HepG2 (cell line): Measurements from ENCODE around the gene FITM1. TPM values are rescaled to one million over a fixed set of nuclear protein-coding genes. Genes with fewer than 3 reads are reported as not detected.
A peak's percentile ranks its signal among the peaks of the same experiment; 100 is the strongest.

ENCODE experiments used
- CBX2 ChIP-seq, 2 experiments: fragments of 200-600 bp in 1 of 2; sonication (generic); formaldehyde crosslinking in 1 of 2; IDR thresholded peaks; 2 replicates each; pipeline versions ENCODE4 v1.7.0 to v1.8.1; 2018 to 2022; ENCODE audit warnings: low read depth in 2 of 2, low read length in 1 of 2, mild to moderate bottlenecking in 1 of 2, missing genetic modification reagents in 1 of 2
- GFI1 ChIP-seq: sonication (generic); formaldehyde crosslinking; IDR thresholded peaks from 2 replicates; pipeline ENCODE4 v1.5.0; 2020; ENCODE audit warnings: missing genetic modification reagents, mild to moderate bottlenecking, borderline replicate concordance
- KDM2A ChIP-seq: sonication (generic); formaldehyde crosslinking; IDR thresholded peaks from 2 replicates; pipeline ENCODE4 v1.4.0; 2020; ENCODE audit warnings: low read depth, missing genetic modification reagents, borderline replicate concordance
- MED1 ChIP-seq: sonication (generic); formaldehyde crosslinking; IDR thresholded peaks from 2 replicates; pipeline ENCODE4 v1.4.0; 2020; ENCODE audit warnings: missing genetic modification reagents
- PAWR ChIP-seq: sonication (generic); formaldehyde crosslinking; IDR thresholded peaks from 2 replicates; pipeline ENCODE4 v1.4.0; 2020; ENCODE audit warnings: missing genetic modification reagents, mild to moderate bottlenecking, borderline replicate concordance
- SP4 ChIP-seq: sonication (generic); formaldehyde crosslinking; IDR thresholded peaks from 2 replicates; pipeline ENCODE4 v1.8.1; 2023; ENCODE audit warnings: mild to moderate bottlenecking, missing genetic modification reagents
- THAP11 ChIP-seq: IDR thresholded peaks from 2 replicates; pipeline ENCODE4 v1.6.1; 2016; ENCODE audit warnings: missing biosample characterization, missing genetic modification reagents
- ZFP41 ChIP-seq: sonication (generic); formaldehyde crosslinking; IDR thresholded peaks from 2 replicates; pipeline ENCODE4 v1.4.0; 2020; ENCODE audit warnings: mild to moderate bottlenecking, missing genetic modification reagents, borderline replicate concordance
- polyA plus RNA-seq, 8 experiments: library from polyadenylated mRNA; depleted of rRNA in 3 of 8; stranded (reverse) in 7 of 8; unstranded in 1 of 8; fragments of >200 nt; fragmentation: Illumina TruSeq in 4 of 8; extraction: Trizol in 4 of 8; gene quantifications; 2 replicates each; pipeline versions ENCODE4 v1.2.1 to v1.2.3, GENCODE V29; 2011 to 2016; ENCODE audit warnings: low read depth in 4 of 8, missing spikeins in 1 of 8, mixed read lengths in 1 of 8; ENCODE audit not compliant: insufficient read depth in 1 of 8
- total RNA-seq, 5 experiments: library from RNA; depleted of rRNA; stranded (reverse); fragments of >200 nt; fragmentation: Illumina TruSeq; extraction: Trizol; gene quantifications; 2 replicates each; pipeline ENCODE4 v1.2.3, GENCODE V29; 2016; ENCODE audit warnings: low read depth in 1 of 5
- TF ChIP-seq, protein P1 (sequence below): sonication (generic); formaldehyde crosslinking; IDR thresholded peaks from 2 replicates; pipeline ENCODE4 v1.4.0; 2020; ENCODE audit warnings: missing genetic modification reagents
- TF ChIP-seq, protein P2 (sequence below): sonication (generic); formaldehyde crosslinking; IDR thresholded peaks from 2 replicates; pipeline ENCODE4 v1.5.1; 2020; ENCODE audit warnings: mild to moderate bottlenecking, missing genetic modification reagents, borderline replicate concordance
- TF ChIP-seq, protein P3 (sequence below): sonication (generic); formaldehyde crosslinking; IDR thresholded peaks from 2 replicates; pipeline ENCODE4 v1.5.0; 2020; ENCODE audit warnings: missing genetic modification reagents
- TF ChIP-seq, protein P4 (sequence below): sonication (generic); formaldehyde crosslinking; IDR thresholded peaks from 2 replicates; pipeline ENCODE4 v1.4.0; 2020; ENCODE audit warnings: missing genetic modification reagents, borderline replicate concordance

Gene FITM1
- total and polyA plus RNA-seq, 2 of the 13 experiments (the other 11 are each of a cell fraction or from before 2014, with no cell fraction given): 2.7 to 5.8 TPM

DNA sequence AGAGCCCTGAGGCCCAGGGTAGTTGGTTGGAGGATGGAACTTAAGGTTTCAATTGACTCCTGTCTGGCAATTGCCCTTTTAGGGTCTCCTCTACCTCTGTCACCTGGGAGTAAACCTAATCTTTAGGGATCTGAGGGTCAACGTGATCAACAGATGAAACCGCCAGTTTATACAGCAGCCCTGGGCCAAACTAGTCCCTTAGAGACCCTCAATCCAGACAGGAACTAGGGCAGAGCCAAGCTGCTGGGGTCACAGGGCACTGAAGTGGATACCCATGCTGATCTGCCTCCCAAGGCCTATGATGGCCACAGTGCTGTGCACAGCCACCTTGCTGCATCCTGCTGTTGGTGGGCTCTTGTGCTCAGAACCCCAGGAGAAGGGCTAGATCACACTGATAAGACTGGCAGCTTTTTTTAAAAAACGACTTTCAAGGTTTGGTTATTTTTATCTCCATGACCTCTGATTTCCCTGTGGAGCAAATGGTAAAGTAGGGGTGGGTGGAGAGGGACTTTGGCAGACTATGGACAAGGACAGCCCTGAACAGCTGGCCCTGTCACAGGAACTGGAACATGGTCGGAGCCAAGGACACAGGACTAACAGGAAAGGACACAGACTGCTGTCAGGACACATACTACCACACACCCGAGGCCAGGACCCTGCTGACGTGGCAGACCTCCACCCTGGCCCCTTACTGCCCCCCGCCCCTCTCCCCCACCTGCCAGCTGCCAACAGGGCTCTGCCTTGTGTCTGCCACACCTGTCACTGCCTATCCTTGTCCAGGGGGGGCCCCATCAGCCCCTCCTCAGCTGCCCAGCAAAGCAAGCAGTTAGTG, 474 bp downstream of the FITM1 start (continued):
- TF ChIP-seq ZFP41 (CRISPR knock-in tag) (no peak; the same call in 1 of the 2 replicates), PAWR (CRISPR knock-in tag) (no peak), CBX2 (IDR thresholded peaks at IDR 0.05; ENCODE audit: low read depth, low read length) (no peak), CBX2 (CRISPR knock-in tag; IDR thresholded peaks at IDR 0.05; ENCODE audit: low read depth) (peak; percentile 58; the same call in 1 of the 2 replicates), GFI1 (CRISPR knock-in tag) (no peak), THAP11 (CRISPR knock-in tag) (peak; percentile 29; the same call in 1 of the 2 replicates), MED1 (CRISPR knock-in tag) (peak; percentile 85), KDM2A (CRISPR knock-in tag) (peak; percentile 53; the same call in 1 of the 2 replicates), SP4 (CRISPR knock-in tag) (peak; percentile 52)
- TF ChIP-seq, protein P1, sequence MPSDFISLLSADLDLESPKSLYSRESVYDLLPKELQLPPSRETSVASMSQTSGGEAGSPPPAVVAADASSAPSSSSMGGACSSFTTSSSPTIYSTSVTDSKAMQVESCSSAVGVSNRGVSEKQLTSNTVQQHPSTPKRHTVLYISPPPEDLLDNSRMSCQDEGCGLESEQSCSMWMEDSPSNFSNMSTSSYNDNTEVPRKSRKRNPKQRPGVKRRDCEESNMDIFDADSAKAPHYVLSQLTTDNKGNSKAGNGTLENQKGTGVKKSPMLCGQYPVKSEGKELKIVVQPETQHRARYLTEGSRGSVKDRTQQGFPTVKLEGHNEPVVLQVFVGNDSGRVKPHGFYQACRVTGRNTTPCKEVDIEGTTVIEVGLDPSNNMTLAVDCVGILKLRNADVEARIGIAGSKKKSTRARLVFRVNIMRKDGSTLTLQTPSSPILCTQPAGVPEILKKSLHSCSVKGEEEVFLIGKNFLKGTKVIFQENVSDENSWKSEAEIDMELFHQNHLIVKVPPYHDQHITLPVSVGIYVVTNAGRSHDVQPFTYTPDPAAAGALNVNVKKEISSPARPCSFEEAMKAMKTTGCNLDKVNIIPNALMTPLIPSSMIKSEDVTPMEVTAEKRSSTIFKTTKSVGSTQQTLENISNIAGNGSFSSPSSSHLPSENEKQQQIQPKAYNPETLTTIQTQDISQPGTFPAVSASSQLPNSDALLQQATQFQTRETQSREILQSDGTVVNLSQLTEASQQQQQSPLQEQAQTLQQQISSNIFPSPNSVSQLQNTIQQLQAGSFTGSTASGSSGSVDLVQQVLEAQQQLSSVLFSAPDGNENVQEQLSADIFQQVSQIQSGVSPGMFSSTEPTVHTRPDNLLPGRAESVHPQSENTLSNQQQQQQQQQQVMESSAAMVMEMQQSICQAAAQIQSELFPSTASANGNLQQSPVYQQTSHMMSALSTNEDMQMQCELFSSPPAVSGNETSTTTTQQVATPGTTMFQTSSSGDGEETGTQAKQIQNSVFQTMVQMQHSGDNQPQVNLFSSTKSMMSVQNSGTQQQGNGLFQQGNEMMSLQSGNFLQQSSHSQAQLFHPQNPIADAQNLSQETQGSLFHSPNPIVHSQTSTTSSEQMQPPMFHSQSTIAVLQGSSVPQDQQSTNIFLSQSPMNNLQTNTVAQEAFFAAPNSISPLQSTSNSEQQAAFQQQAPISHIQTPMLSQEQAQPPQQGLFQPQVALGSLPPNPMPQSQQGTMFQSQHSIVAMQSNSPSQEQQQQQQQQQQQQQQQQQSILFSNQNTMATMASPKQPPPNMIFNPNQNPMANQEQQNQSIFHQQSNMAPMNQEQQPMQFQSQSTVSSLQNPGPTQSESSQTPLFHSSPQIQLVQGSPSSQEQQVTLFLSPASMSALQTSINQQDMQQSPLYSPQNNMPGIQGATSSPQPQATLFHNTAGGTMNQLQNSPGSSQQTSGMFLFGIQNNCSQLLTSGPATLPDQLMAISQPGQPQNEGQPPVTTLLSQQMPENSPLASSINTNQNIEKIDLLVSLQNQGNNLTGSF (CRISPR knock-in tag): no peak
- TF ChIP-seq, protein P2, sequence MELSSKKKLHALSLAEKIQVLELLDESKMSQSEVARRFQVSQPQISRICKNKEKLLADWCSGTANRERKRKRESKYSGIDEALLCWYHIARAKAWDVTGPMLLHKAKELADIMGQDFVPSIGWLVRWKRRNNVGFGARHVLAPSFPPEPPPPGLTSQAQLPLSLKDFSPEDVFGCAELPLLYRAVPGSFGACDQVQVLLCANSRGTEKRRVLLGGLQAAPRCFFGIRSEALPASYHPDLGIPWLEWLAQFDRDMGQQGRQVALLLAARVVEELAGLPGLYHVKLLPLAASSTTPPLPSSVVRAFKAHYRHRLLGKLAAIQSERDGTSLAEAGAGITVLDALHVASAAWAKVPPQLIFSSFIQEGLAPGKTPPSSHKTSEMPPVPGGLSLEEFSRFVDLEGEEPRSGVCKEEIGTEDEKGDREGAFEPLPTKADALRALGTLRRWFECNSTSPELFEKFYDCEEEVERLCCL (CRISPR knock-in tag): no peak
- TF ChIP-seq, protein P3, sequence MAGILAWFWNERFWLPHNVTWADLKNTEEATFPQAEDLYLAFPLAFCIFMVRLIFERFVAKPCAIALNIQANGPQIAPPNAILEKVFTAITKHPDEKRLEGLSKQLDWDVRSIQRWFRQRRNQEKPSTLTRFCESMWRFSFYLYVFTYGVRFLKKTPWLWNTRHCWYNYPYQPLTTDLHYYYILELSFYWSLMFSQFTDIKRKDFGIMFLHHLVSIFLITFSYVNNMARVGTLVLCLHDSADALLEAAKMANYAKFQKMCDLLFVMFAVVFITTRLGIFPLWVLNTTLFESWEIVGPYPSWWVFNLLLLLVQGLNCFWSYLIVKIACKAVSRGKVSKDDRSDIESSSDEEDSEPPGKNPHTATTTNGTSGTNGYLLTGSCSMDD (CRISPR knock-in tag): no peak
- TF ChIP-seq, protein P4, sequence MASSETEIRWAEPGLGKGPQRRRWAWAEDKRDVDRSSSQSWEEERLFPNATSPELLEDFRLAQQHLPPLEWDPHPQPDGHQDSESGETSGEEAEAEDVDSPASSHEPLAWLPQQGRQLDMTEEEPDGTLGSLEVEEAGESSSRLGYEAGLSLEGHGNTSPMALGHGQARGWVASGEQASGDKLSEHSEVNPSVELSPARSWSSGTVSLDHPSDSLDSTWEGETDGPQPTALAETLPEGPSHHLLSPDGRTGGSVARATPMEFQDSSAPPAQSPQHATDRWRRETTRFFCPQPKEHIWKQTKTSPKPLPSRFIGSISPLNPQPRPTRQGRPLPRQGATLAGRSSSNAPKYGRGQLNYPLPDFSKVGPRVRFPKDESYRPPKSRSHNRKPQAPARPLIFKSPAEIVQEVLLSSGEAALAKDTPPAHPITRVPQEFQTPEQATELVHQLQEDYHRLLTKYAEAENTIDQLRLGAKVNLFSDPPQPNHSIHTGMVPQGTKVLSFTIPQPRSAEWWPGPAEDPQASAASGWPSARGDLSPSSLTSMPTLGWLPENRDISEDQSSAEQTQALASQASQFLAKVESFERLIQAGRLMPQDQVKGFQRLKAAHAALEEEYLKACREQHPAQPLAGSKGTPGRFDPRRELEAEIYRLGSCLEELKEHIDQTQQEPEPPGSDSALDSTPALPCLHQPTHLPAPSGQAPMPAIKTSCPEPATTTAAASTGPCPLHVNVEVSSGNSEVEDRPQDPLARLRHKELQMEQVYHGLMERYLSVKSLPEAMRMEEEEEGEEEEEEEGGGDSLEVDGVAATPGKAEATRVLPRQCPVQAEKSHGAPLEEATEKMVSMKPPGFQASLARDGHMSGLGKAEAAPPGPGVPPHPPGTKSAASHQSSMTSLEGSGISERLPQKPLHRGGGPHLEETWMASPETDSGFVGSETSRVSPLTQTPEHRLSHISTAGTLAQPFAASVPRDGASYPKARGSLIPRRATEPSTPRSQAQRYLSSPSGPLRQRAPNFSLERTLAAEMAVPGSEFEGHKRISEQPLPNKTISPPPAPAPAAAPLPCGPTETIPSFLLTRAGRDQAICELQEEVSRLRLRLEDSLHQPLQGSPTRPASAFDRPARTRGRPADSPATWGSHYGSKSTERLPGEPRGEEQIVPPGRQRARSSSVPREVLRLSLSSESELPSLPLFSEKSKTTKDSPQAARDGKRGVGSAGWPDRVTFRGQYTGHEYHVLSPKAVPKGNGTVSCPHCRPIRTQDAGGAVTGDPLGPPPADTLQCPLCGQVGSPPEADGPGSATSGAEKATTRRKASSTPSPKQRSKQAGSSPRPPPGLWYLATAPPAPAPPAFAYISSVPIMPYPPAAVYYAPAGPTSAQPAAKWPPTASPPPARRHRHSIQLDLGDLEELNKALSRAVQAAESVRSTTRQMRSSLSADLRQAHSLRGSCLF: no peak
